ENCODE measurements around the gene DNAH9. TPM values are rescaled to one million over a fixed set of nuclear protein-coding genes. Genes with fewer than 3 reads are reported as not detected.

Gene DNAH9
- polyA plus RNA-seq, 2 of the 4 experiments (the other 2 are of a cell fraction): 0.03 to 0.04 TPM

DNA sequence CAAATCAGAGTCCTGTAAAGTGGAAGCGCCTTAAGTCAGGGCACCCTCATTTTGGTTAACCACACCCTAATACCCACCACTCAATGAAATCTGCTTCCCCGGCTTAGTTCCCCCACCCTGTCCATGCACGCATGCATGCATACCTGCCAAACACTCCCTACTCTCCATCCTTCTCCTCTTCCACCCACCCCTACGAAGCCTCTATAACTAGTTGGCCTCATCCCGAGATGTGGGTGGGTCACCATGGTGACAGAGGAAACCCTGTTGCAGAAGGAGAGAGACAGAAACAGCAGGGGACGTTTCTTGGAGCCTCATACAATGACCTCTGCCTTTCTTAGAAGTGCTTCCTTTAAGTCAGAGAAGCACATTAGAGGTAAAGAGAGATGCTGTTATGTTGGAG is 46.8 kb upstream of the DNAH9 start:
- 23% methylated on average over 6 of the region's 6 CpGs for WGBS (ENCODE audit: missing lambda C conversion rate)
- ATAC-seq: no peak
- H3K4me3 ChIP-seq: no peak overlapping the region
- CTCF ChIA-PET: interaction anchor here (1.7 kb wide), 1 partner anchor 93 kb away, joined by 3 read pairs; no protein-coding TSS in a partner anchor
- no peak for TF ChIP-seq ZNF302 (CRISPR knock-in tag; IDR thresholded peaks at IDR 0.05)
- TF ChIP-seq, protein P1, sequence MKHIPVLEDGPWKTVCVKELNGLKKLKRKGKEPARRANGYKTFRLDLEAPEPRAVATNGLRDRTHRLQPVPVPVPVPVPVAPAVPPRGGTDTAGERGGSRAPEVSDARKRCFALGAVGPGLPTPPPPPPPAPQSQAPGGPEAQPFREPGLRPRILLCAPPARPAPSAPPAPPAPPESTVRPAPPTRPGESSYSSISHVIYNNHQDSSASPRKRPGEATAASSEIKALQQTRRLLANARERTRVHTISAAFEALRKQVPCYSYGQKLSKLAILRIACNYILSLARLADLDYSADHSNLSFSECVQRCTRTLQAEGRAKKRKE (CRISPR knock-in tag; IDR thresholded peaks at IDR 0.05; ENCODE audit: low read depth): no peak
- TF ChIP-seq, protein P2, sequence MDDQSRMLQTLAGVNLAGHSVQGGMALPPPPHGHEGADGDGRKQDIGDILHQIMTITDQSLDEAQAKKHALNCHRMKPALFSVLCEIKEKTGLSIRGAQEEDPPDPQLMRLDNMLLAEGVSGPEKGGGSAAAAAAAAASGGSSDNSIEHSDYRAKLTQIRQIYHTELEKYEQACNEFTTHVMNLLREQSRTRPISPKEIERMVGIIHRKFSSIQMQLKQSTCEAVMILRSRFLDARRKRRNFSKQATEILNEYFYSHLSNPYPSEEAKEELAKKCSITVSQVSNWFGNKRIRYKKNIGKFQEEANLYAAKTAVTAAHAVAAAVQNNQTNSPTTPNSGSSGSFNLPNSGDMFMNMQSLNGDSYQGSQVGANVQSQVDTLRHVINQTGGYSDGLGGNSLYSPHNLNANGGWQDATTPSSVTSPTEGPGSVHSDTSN (IDR thresholded peaks at IDR 0.05): no peak
- TF ChIP-seq RAD21 (conservative IDR thresholded peaks at IDR 0.05 in 1 of 2, IDR thresholded peaks at IDR 0.05 in 1 of 2): no peak
- H3K4me2 ChIP-seq: no peak overlapping the region
- H3K4me1 ChIP-seq: no peaks in the 10 kb centered on the region
- POLR2A ChIA-PET: no interaction called here
- no peaks in the 10 kb centered on the region for H3K9me3 ChIP-seq
- no peak overlapping the region for H3K27ac ChIP-seq
- no peak for DNase-seq (ENCODE audit: low read depth in 1 of 2, low spot score in 1 of 2)
- no peak for FAIRE-seq

DNA sequence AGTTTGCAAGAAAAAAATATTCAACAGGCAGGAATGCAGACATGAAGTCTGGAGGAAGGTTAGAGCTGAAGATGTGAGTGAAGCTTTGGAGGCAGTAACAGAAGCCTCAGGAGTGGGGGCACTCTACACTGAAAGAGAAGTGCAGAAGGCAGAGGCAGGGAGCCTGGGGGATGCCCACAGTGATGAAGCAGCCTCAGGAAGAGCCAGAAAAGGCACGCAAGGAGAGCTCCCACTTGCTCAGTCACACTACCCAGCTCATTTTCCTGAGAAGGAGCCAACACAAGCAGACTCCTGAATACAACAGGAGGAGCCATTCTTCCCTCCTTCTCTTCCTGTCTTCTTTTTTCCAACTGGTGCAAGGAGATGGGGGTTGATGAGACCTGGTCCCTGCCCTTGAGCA is 45.1 kb upstream of the DNAH9 start:
- Histone ChIP-seq H3K9me3 (no peaks in the 10 kb centered on the region), H3K4me1 (no peaks in the 10 kb centered on the region), H3K4me3 (no peak overlapping the region), H3K27ac (no peak overlapping the region), H3K4me2 (no peak overlapping the region)
- CTCF ChIA-PET: interaction anchor here (1.4 kb wide), 1 partner anchor 9 kb away, joined by 3 read pairs; no protein-coding TSS in a partner anchor
- no peak for ATAC-seq
- no peak for FAIRE-seq
- POLR2A ChIA-PET: no interaction called here
- no peak for DNase-seq (ENCODE audit: low read depth in 1 of 2, low spot score in 1 of 2)
- TF ChIP-seq HDAC2 (IDR thresholded peaks at IDR 0.05): no peak
- TF ChIP-seq CBX8 (IDR thresholded peaks at IDR 0.05): no peak
- TF ChIP-seq, protein P3, sequence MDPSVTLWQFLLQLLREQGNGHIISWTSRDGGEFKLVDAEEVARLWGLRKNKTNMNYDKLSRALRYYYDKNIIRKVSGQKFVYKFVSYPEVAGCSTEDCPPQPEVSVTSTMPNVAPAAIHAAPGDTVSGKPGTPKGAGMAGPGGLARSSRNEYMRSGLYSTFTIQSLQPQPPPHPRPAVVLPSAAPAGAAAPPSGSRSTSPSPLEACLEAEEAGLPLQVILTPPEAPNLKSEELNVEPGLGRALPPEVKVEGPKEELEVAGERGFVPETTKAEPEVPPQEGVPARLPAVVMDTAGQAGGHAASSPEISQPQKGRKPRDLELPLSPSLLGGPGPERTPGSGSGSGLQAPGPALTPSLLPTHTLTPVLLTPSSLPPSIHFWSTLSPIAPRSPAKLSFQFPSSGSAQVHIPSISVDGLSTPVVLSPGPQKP (IDR thresholded peaks at IDR 0.05; ENCODE audit: low read depth, low read length): no peak
- TF ChIP-seq SREBF2 (IDR thresholded peaks at IDR 0.05): no peak
- no peak for TF ChIP-seq CEBPB (IDR thresholded peaks at IDR 0.05)
- 0% methylated on average over 1 of the region's 1 CpG for WGBS (ENCODE audit: missing lambda C conversion rate)

DNA sequence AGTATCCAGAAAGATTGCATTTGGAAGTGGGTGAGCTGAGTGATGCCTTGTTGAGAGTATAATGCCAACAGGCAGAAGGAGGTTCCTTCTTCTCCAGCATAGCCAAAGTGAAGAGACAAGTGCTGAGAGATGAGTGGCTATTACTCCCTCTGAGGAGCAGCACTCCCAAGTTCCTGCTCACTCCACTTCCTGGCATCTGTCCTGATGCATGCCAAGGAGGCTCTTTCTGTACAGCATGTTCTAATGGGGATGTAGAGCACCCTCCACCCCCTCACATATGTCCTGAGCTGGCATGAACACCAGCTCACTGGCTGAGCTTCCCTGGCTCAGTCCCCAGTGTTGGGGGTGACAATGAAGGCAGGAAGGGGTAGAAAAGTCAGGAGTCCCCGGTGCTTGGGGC is 44.2 kb upstream of the DNAH9 start:
- FAIRE-seq (no peak), ATAC-seq (no peak), DNase-seq (ENCODE audit: low read depth in 1 of 2, low spot score in 1 of 2) (no peak)
- no peak overlapping the region for H3K4me2 ChIP-seq
- ChIA-PET POLR2A (no interaction called here), CTCF (interaction anchor here (0.9 to 1.5 kb wide), 3 partner anchors 8 to 256 kb away, joined by 3 to 4 read pairs (median 3); no protein-coding TSS in a partner anchor)
- WGBS (ENCODE audit: missing lambda C conversion rate): 0% methylated on average over 1 of the region's 1 CpG
- H3K9me3 ChIP-seq: no peaks in the 10 kb centered on the region
- no peaks in the 10 kb centered on the region for H3K4me1 ChIP-seq
- H3K4me3 ChIP-seq: no peak overlapping the region
- H3K27ac ChIP-seq: no peak overlapping the region
- TF ChIP-seq ZFP36 (IDR thresholded peaks at IDR 0.05; ENCODE audit: borderline replicate concordance, partially characterized antibody): no peak
- TF ChIP-seq, protein P4, sequence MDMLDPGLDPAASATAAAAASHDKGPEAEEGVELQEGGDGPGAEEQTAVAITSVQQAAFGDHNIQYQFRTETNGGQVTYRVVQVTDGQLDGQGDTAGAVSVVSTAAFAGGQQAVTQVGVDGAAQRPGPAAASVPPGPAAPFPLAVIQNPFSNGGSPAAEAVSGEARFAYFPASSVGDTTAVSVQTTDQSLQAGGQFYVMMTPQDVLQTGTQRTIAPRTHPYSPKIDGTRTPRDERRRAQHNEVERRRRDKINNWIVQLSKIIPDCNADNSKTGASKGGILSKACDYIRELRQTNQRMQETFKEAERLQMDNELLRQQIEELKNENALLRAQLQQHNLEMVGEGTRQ (IDR thresholded peaks at IDR 0.05): no peak
- no peak for TF ChIP-seq PHF8 (IDR thresholded peaks at IDR 0.05; ENCODE audit: borderline replicate concordance, low read depth)
- TF ChIP-seq, protein P5, sequence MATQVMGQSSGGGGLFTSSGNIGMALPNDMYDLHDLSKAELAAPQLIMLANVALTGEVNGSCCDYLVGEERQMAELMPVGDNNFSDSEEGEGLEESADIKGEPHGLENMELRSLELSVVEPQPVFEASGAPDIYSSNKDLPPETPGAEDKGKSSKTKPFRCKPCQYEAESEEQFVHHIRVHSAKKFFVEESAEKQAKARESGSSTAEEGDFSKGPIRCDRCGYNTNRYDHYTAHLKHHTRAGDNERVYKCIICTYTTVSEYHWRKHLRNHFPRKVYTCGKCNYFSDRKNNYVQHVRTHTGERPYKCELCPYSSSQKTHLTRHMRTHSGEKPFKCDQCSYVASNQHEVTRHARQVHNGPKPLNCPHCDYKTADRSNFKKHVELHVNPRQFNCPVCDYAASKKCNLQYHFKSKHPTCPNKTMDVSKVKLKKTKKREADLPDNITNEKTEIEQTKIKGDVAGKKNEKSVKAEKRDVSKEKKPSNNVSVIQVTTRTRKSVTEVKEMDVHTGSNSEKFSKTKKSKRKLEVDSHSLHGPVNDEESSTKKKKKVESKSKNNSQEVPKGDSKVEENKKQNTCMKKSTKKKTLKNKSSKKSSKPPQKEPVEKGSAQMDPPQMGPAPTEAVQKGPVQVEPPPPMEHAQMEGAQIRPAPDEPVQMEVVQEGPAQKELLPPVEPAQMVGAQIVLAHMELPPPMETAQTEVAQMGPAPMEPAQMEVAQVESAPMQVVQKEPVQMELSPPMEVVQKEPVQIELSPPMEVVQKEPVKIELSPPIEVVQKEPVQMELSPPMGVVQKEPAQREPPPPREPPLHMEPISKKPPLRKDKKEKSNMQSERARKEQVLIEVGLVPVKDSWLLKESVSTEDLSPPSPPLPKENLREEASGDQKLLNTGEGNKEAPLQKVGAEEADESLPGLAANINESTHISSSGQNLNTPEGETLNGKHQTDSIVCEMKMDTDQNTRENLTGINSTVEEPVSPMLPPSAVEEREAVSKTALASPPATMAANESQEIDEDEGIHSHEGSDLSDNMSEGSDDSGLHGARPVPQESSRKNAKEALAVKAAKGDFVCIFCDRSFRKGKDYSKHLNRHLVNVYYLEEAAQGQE (IDR thresholded peaks at IDR 0.05): no peak
- no peak for TF ChIP-seq HEYL (CRISPR knock-in tag; IDR thresholded peaks at IDR 0.05)
- no peak for TF ChIP-seq RNF2 (IDR thresholded peaks at IDR 0.05; ENCODE audit: borderline replicate concordance, low read depth)
- TF ChIP-seq EP300 (IDR thresholded peaks at IDR 0.05): no peak
- no peak for TF ChIP-seq BHLHE40 (IDR thresholded peaks at IDR 0.05; ENCODE audit: low read depth, low read length)
- no peak for TF ChIP-seq CEBPB (IDR thresholded peaks at IDR 0.05)
- TF ChIP-seq CBX2 (IDR thresholded peaks at IDR 0.05; ENCODE audit: borderline replicate concordance, low read depth): no peak
- TF ChIP-seq ZNF302 (CRISPR knock-in tag; IDR thresholded peaks at IDR 0.05): no peak
- no peak for TF ChIP-seq EHF (CRISPR knock-in tag; IDR thresholded peaks at IDR 0.05)
